Measurements from ENCODE around the gene TMC7.

- TF ChIP-seq, protein P1, sequence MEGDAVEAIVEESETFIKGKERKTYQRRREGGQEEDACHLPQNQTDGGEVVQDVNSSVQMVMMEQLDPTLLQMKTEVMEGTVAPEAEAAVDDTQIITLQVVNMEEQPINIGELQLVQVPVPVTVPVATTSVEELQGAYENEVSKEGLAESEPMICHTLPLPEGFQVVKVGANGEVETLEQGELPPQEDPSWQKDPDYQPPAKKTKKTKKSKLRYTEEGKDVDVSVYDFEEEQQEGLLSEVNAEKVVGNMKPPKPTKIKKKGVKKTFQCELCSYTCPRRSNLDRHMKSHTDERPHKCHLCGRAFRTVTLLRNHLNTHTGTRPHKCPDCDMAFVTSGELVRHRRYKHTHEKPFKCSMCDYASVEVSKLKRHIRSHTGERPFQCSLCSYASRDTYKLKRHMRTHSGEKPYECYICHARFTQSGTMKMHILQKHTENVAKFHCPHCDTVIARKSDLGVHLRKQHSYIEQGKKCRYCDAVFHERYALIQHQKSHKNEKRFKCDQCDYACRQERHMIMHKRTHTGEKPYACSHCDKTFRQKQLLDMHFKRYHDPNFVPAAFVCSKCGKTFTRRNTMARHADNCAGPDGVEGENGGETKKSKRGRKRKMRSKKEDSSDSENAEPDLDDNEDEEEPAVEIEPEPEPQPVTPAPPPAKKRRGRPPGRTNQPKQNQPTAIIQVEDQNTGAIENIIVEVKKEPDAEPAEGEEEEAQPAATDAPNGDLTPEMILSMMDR (IDR thresholded peaks at IDR 0.05): no peak
- TF ChIP-seq POLR2A (IDR thresholded peaks at IDR 0.05): no peak
These were observed 3.8 kb upstream of the TMC7 start for GRCh38 chr16:18979936-18980335.
